GM12878 (cell line): ENCODE results near the gene AMPD3. TPM values are rescaled to one million over a fixed set of nuclear protein-coding genes. Genes with fewer than 3 reads are reported as not detected.

ENCODE experiments used
- ATAC-seq: fragments of 200-7000 bp; cut with Tn5 transposase; 3 replicates; pipeline ENCODE4 v1.9.1; 2020; ENCODE audit warnings: mild to moderate bottlenecking, moderate library complexity
- BruUV-seq: library from RNA; stranded (reverse); fragments of 400-500 nt; replicated peaks from 2 replicates; lab custom pipeline; 2021; lab: Mats Ljungman, UMichigan
- CTCF ChIA-PET: fragments of 300-600 bp; sonication (Branson Sonifier 250); formaldehyde crosslinking; extraction: SDS; loops from one replicate; lab custom pipeline; 2021; ENCODE audit warnings: inconsistent platforms; lab: Yijun Ruan, JAX
- POLR2A ChIA-PET: fragments of 350-600 bp; formaldehyde crosslinking; extraction: SDS; loops from one replicate; lab custom pipeline; 2021; ENCODE audit warnings: inconsistent platforms; lab: Charles Lee
- RAD21 ChIA-PET: fragments of 300-600 bp; sonication (Branson Sonifier 250); formaldehyde crosslinking; loops from one replicate; lab custom pipeline; 2023; ENCODE audit warnings: antibody characterized with exemption; ENCODE audit not compliant: unreplicated experiment; lab: Charles Lee
- SMC1A ChIA-PET: fragments of 300-600 bp; sonication (Branson Sonifier 250); formaldehyde crosslinking; loops from one replicate; lab custom pipeline; 2023; ENCODE audit not compliant: unreplicated experiment, uncharacterized antibody; lab: Charles Lee
- DNase-seq: peaks from one replicate; pipeline ENCODE4 v3.0.0-alpha.2; 2011; ENCODE audit warnings: low read depth, low spot score
- FAIRE-seq: peaks from 3 replicates; lab custom pipeline; 2011; peaks lifted over from hg19 to GRCh38; lab: Jason Lieb, UNC
- H2AFZ ChIP-seq: 2 replicates; pipeline ENCODE4 v1.6.0; 2011; ENCODE audit warnings: low read depth, low read length, control low read depth; ENCODE audit not compliant: control insufficient read depth
- H3K27ac ChIP-seq: 2 replicates; pipeline ENCODE4 v1.5.1; 2011; ENCODE audit warnings: control low read depth; ENCODE audit not compliant: control insufficient read depth, insufficient read depth
- H3K27me3 ChIP-seq, 2 experiments: replicated peaks in 1 of 2; 2 replicates each; pipeline versions ENCODE4 v1.6.0 to v1.6.1; 2011; ENCODE audit warnings: low read length in 1 of 2; ENCODE audit not compliant: control insufficient read depth in 2 of 2, insufficient read depth in 2 of 2
- H3K36me3 ChIP-seq, 2 experiments: 2 replicates each; pipeline ENCODE4 v1.5.1; 2011; ENCODE audit warnings: low read length in 1 of 2; ENCODE audit not compliant: control insufficient read depth in 2 of 2, insufficient read depth in 2 of 2
- H3K4me1 ChIP-seq: 2 replicates; pipeline ENCODE4 v1.6.1; 2011; ENCODE audit warnings: mild to moderate bottlenecking, low read length, moderate library complexity, mixed read lengths; ENCODE audit not compliant: control insufficient read depth, insufficient read depth
- H3K4me2 ChIP-seq: 2 replicates; pipeline ENCODE4 v1.6.0; 2011; ENCODE audit warnings: control low read depth; ENCODE audit not compliant: control insufficient read depth, insufficient read depth
- H3K4me3 ChIP-seq: fragments of 200-600 bp; sonication (generic); 2 replicates; pipeline ENCODE4 v1.5.1; 2016
- H3K79me2 ChIP-seq: 2 replicates; pipeline ENCODE4 v1.6.0; 2011; ENCODE audit warnings: low read length; ENCODE audit not compliant: control insufficient read depth, insufficient read depth
- H3K9ac ChIP-seq: 2 replicates; pipeline ENCODE4 v1.8.0; 2011; ENCODE audit warnings: low read length, control low read depth, mixed read lengths; ENCODE audit not compliant: control insufficient read depth, insufficient read depth
- H3K9me3 ChIP-seq: replicated peaks from 3 replicates; pipeline ENCODE4 v1.5.1; 2011; ENCODE audit warnings: mild to moderate bottlenecking, low read length; ENCODE audit not compliant: control insufficient read depth, insufficient read depth
- H4K20me1 ChIP-seq: 2 replicates; pipeline ENCODE4 v1.6.0; 2011; ENCODE audit not compliant: control insufficient read depth, insufficient read depth
- BCL3 ChIP-seq: IDR thresholded peaks from 2 replicates; pipeline ENCODE4 v1.6.1; 2011; ENCODE audit warnings: borderline replicate concordance, low read depth, mild to moderate bottlenecking, moderate library complexity, low read length; ENCODE audit not compliant: insufficient read depth, poor library complexity, severe bottlenecking
- E2F8 ChIP-seq: fragments of 450-650 bp; IDR thresholded peaks from 2 replicates; pipeline ENCODE4 v1.6.1; 2018; ENCODE audit warnings: mild to moderate bottlenecking, low read depth, moderate library complexity; ENCODE audit not compliant: partially characterized antibody
- HDAC2 ChIP-seq: fragments of 200-600 bp; sonication (generic); IDR thresholded peaks from 2 replicates; pipeline ENCODE4 v1.6.1; 2017
- IRF4 ChIP-seq: IDR thresholded peaks from 2 replicates; pipeline ENCODE4 v1.6.1; 2011; ENCODE audit warnings: low read depth, low read length
- NFXL1 ChIP-seq: fragments of 450-650 bp; IDR thresholded peaks from 2 replicates; pipeline ENCODE4 v1.6.1; 2017; ENCODE audit warnings: antibody characterized with exemption, mild to moderate bottlenecking, borderline replicate concordance
- NKRF ChIP-seq: fragments of 450-650 bp; conservative IDR thresholded peaks from 2 replicates; pipeline ENCODE4 v1.6.1; 2017; ENCODE audit warnings: mild to moderate bottlenecking, moderate library complexity
- POLR2AphosphoS2 ChIP-seq: IDR thresholded peaks from 2 replicates; pipeline ENCODE4 v1.6.1; 2011; ENCODE audit warnings: low read depth, mild to moderate bottlenecking, low read length, improper control_type of control experiment, moderate library complexity
- RAD21 ChIP-seq: IDR thresholded peaks from 2 replicates; pipeline ENCODE4 v1.6.1; 2011; ENCODE audit warnings: mild to moderate bottlenecking, low read depth, low read length, moderate library complexity; ENCODE audit not compliant: insufficient read depth
- RFX5 ChIP-seq: IDR thresholded peaks from 2 replicates; pipeline ENCODE4 v1.6.1; 2011; ENCODE audit warnings: low read depth, low read length, improper control_type of control experiment
- SMARCA5 ChIP-seq: fragments of 450-650 bp; IDR thresholded peaks from 2 replicates; pipeline ENCODE4 v1.6.1; 2017; ENCODE audit warnings: mild to moderate bottlenecking
- SREBF2 ChIP-seq: IDR thresholded peaks from 2 replicates; pipeline ENCODE4 v1.6.1; 2012; ENCODE audit warnings: mild to moderate bottlenecking, low read length
- SRF ChIP-seq, 2 experiments: IDR thresholded peaks; 2 replicates each; pipeline ENCODE4 v1.6.1; 2011; ENCODE audit warnings: low read depth in 2 of 2, low read length in 2 of 2, mild to moderate bottlenecking in 1 of 2, moderate library complexity in 1 of 2
- WRNIP1 ChIP-seq: IDR thresholded peaks from 2 replicates; pipeline ENCODE4 v1.6.1; 2011; ENCODE audit warnings: low read depth, low read length, improper control_type of control experiment, borderline replicate concordance
- ZBTB11 ChIP-seq: fragments of 450-650 bp; formaldehyde crosslinking; IDR thresholded peaks from 2 replicates; pipeline ENCODE4 v1.5.0; 2022; ENCODE audit warnings: mild to moderate bottlenecking, missing genetic modification characterization
- WGBS: methylation state at CpG from one replicate; pipeline ENCODE4 v1.1.6; 2016; ENCODE audit warnings: low lambda C conversion rate; ENCODE audit not compliant: insufficient replicate concordance, insufficient coverage; ENCODE audit errors: missing lambda C conversion rate; 5-methylcytosine and 5-hydroxymethylcytosine counted together
- in situ Hi-C: fragments of 300-500 bp; cut with MboI; formaldehyde crosslinking; loops from 9 replicates; pipeline ENCODE4 v1.14.3; 2018; ENCODE audit warnings: mixed read lengths
- intact Hi-C: fragments of 100-400 bp; cut with micrococcal nuclease; formaldehyde crosslinking; loops from one replicate; pipeline ENCODE4 v1.14.2; 2022; ENCODE audit not compliant: unreplicated experiment
- polyA plus RNA-seq, 11 experiments: library from polyadenylated mRNA; depleted of rRNA in 4 of 11; unstranded in 6 of 11; stranded (reverse) in 5 of 11; fragments of >200 nt; fragmentation: Nextera tagmentation in 4 of 11; fragmentation: Illumina TruSeq in 1 of 11; extraction: Ambion mirVana in 4 of 11; extraction: Trizol in 1 of 11; gene quantifications; 1 replicate in 1 of 11; 2 replicates in 10 of 11; pipeline versions ENCODE4 v1.2.1 to v1.2.3, GENCODE V29; 2011 to 2016; ENCODE audit warnings: inconsistent platforms in 2 of 11, missing spikeins in 2 of 11, low read depth in 1 of 11
- total RNA-seq, 4 experiments: library from RNA; depleted of rRNA in 3 of 4; stranded (reverse); fragments of >200 nt in 3 of 4; fragmentation: Illumina TruSeq in 1 of 4; extraction: Trizol in 1 of 4; gene quantifications; 2 replicates each; pipeline versions ENCODE4 v1.2.1 to v1.2.3, GENCODE V29; 2013 to 2021

Gene AMPD3
- total and polyA plus RNA-seq, 10 of the 15 experiments (the other 5 are each of a cell fraction or from before 2014, with no cell fraction given), result 5.6 to 28.6 (median 15.9) TPM

GRCh38 chr11:10483584-10483983 is 28.5 kb downstream of the AMPD3 start:
- H2AFZ ChIP-seq, result no peak overlapping the region
- H3K36me3 ChIP-seq, result peaks cover 0 to 4% of the 10 kb centered on the region in 2 experiments; a peak in 3 of 4 replicates
- ChIA-PET RAD21 (no interaction called here), POLR2A (no interaction called here), CTCF (interaction anchor here (1.4 kb wide), 1 partner anchor 14 kb away, joined by 3 read pairs; no protein-coding TSS in a partner anchor), SMC1A (no interaction called here)
- no peaks in the 10 kb centered on the region for H3K9me3 ChIP-seq
- H4K20me1 ChIP-seq, result no peaks in the 10 kb centered on the region
- BruUV-seq, result no TSS peak
- no peak overlapping the region for H3K27ac ChIP-seq
- no peak overlapping the region for H3K4me3 ChIP-seq
- ATAC-seq (no peak), FAIRE-seq (no peak), DNase-seq (no peak)
- H3K4me2 ChIP-seq, result no peak overlapping the region
- no peaks in the 10 kb centered on the region for H3K79me2 ChIP-seq
- TF ChIP-seq BCL3, result no peak
- no peak for TF ChIP-seq NFXL1
- no peak for TF ChIP-seq E2F8
- TF ChIP-seq HDAC2, result no peak
- TF ChIP-seq WRNIP1, result no peak
- TF ChIP-seq IRF4, result no peak
- TF ChIP-seq ZBTB11 (CRISPR knock-in tag), result no peak
- TF ChIP-seq RAD21, result no peak
- TF ChIP-seq SRF (IDR thresholded peaks at IDR 0.05; ENCODE audit: low read depth in 2 of 2, low read length in 2 of 2), result no peak
- TF ChIP-seq RFX5, result no peak
- no peak for TF ChIP-seq SMARCA5
- no peak for TF ChIP-seq NKRF
- no peak for TF ChIP-seq SREBF2
- TF ChIP-seq POLR2AphosphoS2, result no peak
- WGBS, result 46% methylated on average over 3 of the region's 3 CpGs
- H3K27me3 ChIP-seq, result no peaks in the 10 kb centered on the region
- peaks cover 5% of the 10 kb centered on the region for H3K4me1 ChIP-seq
- intact Hi-C loops, result no loop called here
- in situ Hi-C loops, result no loop called here
- no peak overlapping the region for H3K9ac ChIP-seq
